H9 (cell line): Measurements from ENCODE around the gene RAD51C. TPM values are rescaled to one million over a fixed set of nuclear protein-coding genes. Genes with fewer than 3 reads are reported as not detected.

ENCODE experiments used
- DNase-seq: peaks from one replicate; pipeline ENCODE4 v3.0.0-alpha.2; 2017
- H2AFZ ChIP-seq: one replicate; pipeline ENCODE4 v1.6.1; 2013; ENCODE audit warnings: mild to moderate bottlenecking, low read length, control low read depth, moderate library complexity
- H2AK5ac ChIP-seq: 2 replicates; pipeline ENCODE4 v1.6.1; 2013; ENCODE audit warnings: low read length, control low read depth, mixed read lengths; ENCODE audit not compliant: insufficient read length
- H2BK120ac ChIP-seq: one replicate; pipeline ENCODE4 v1.6.1; 2013; ENCODE audit warnings: low read depth, mild to moderate bottlenecking, low read length, control low read depth, inconsistent platforms; ENCODE audit not compliant: poor library complexity, severe bottlenecking
- H2BK12ac ChIP-seq: 2 replicates; pipeline ENCODE4 v1.6.1; 2013; ENCODE audit warnings: low read length, control low read depth, mixed read lengths, low read depth; ENCODE audit not compliant: insufficient read length
- H2BK15ac ChIP-seq: 2 replicates; pipeline ENCODE4 v1.6.1; 2013; ENCODE audit warnings: low read depth, low read length, control low read depth
- H2BK20ac ChIP-seq: one replicate; pipeline ENCODE4 v1.6.1; 2013; ENCODE audit warnings: low read depth, mild to moderate bottlenecking, low read length, control low read depth, inconsistent platforms; ENCODE audit not compliant: poor library complexity, severe bottlenecking
- H2BK5ac ChIP-seq: 2 replicates; pipeline ENCODE4 v1.6.1; 2013; ENCODE audit warnings: low read length, control low read depth, mixed read lengths; ENCODE audit not compliant: insufficient read length
- H3K14ac ChIP-seq: 2 replicates; pipeline ENCODE4 v1.6.1; 2013; ENCODE audit warnings: low read length, control low read depth; ENCODE audit not compliant: insufficient read depth
- H3K18ac ChIP-seq: 2 replicates; pipeline ENCODE4 v1.6.1; 2013; ENCODE audit warnings: low read depth, mild to moderate bottlenecking, mixed read lengths, low read length, control low read depth; ENCODE audit not compliant: insufficient read length
- H3K23ac ChIP-seq: 2 replicates; pipeline ENCODE4 v1.6.1; 2013; ENCODE audit warnings: low read length, control low read depth, mixed read lengths, low read depth; ENCODE audit not compliant: insufficient read length
- H3K23me2 ChIP-seq: 2 replicates; pipeline ENCODE4 v1.6.1; 2013; ENCODE audit warnings: low read depth, mild to moderate bottlenecking, mixed read lengths, low read length, control low read depth; ENCODE audit not compliant: insufficient read length, poor library complexity, severe bottlenecking
- H3K27ac ChIP-seq: 2 replicates; pipeline ENCODE4 v1.5.1; 2013; ENCODE audit warnings: low read length, control low read depth, mixed read lengths, low read depth; ENCODE audit not compliant: insufficient read length
- H3K27me3 ChIP-seq: 2 replicates; pipeline ENCODE4 v1.6.1; 2013; ENCODE audit warnings: low read length, control low read depth, inconsistent platforms; ENCODE audit not compliant: insufficient read depth
- H3K4ac ChIP-seq: 2 replicates; pipeline ENCODE4 v1.6.1; 2013; ENCODE audit warnings: low read depth, mild to moderate bottlenecking, control low read depth, inconsistent platforms, low read length, moderate library complexity
- H3K4me1 ChIP-seq: 2 replicates; pipeline ENCODE4 v1.6.1; 2013; ENCODE audit warnings: low read length, control low read depth, inconsistent platforms; ENCODE audit not compliant: insufficient read depth
- H3K4me2 ChIP-seq: 2 replicates; pipeline ENCODE4 v1.6.1; 2013; ENCODE audit warnings: low read length, control low read depth, mixed read lengths; ENCODE audit not compliant: insufficient read length, insufficient read depth
- H3K56ac ChIP-seq: 2 replicates; pipeline ENCODE4 v1.6.1; 2013; ENCODE audit warnings: low read depth, mild to moderate bottlenecking, mixed read lengths, low read length, control low read depth; ENCODE audit not compliant: insufficient read length
- H3K79me1 ChIP-seq: 2 replicates; pipeline ENCODE4 v1.6.1; 2013; ENCODE audit warnings: low read depth, mild to moderate bottlenecking, moderate library complexity, low read length, control low read depth, inconsistent platforms; ENCODE audit not compliant: insufficient read depth, poor library complexity, severe bottlenecking
- H3K79me2 ChIP-seq: 2 replicates; pipeline ENCODE4 v1.6.1; 2013; ENCODE audit warnings: low read length, control low read depth, inconsistent platforms; ENCODE audit not compliant: insufficient read depth
- H3K9ac ChIP-seq: 2 replicates; pipeline ENCODE4 v1.6.1; 2013; ENCODE audit warnings: low read length, control low read depth, mixed read lengths; ENCODE audit not compliant: insufficient read length; ENCODE audit errors: extremely low read depth
- H3K9me3 ChIP-seq: one replicate; pipeline ENCODE4 v1.6.1; 2013; ENCODE audit warnings: low read depth, low read length, inconsistent platforms; ENCODE audit not compliant: control insufficient read depth
- H3T11ph ChIP-seq: one replicate; pipeline ENCODE4 v1.6.1; 2013; ENCODE audit warnings: mild to moderate bottlenecking, low read length, control low read depth, inconsistent platforms
- H4K20me1 ChIP-seq: one replicate; pipeline ENCODE4 v1.6.1; 2013; ENCODE audit not compliant: control insufficient read depth, insufficient read length, insufficient read depth
- H4K5ac ChIP-seq: 2 replicates; pipeline ENCODE4 v1.6.1; 2013; ENCODE audit warnings: low read depth, mild to moderate bottlenecking, mixed read lengths, low read length, control low read depth; ENCODE audit not compliant: insufficient read length
- H4K8ac ChIP-seq: replicated peaks from 2 replicates; pipeline ENCODE4 v1.6.1; 2013; ENCODE audit warnings: low read length, control low read depth, mixed read lengths, low read depth; ENCODE audit not compliant: insufficient read length
- H4K91ac ChIP-seq: 2 replicates; pipeline ENCODE4 v1.6.1; 2013; ENCODE audit warnings: low read depth, mild to moderate bottlenecking, moderate library complexity, mixed read lengths, low read length, control low read depth; ENCODE audit not compliant: insufficient read length
- H3K27ac Mint-ChIP-seq, 3 experiments: 2 replicates in 2 of 3; 3 replicates in 1 of 3; pipeline ENCODE4 v1.8.0; 2020 to 2021; ENCODE audit warnings: mixed read lengths in 3 of 3, mild to moderate bottlenecking in 1 of 3, moderate library complexity in 1 of 3
- H3K27me3 Mint-ChIP-seq: 2 replicates; pipeline ENCODE4 v1.8.0; 2021; ENCODE audit warnings: low read depth, mild to moderate bottlenecking, moderate library complexity, mixed read lengths
- H3K36me3 Mint-ChIP-seq, 3 experiments: 2 replicates in 2 of 3; 3 replicates in 1 of 3; pipeline ENCODE4 v1.8.0; 2020 to 2021; ENCODE audit warnings: low read depth in 3 of 3, mixed read lengths in 3 of 3; ENCODE audit not compliant: insufficient read depth in 1 of 3
- H3K4me1 Mint-ChIP-seq, 2 experiments: 2 replicates each; pipeline ENCODE4 v1.8.0; 2020; ENCODE audit warnings: mixed read lengths in 2 of 2
- H3K4me3 Mint-ChIP-seq, 2 experiments: 2 replicates in 1 of 2; 3 replicates in 1 of 2; pipeline ENCODE4 v1.8.0; 2020 to 2021; ENCODE audit warnings: mild to moderate bottlenecking in 2 of 2, mixed read lengths in 2 of 2, moderate library complexity in 1 of 2
- H3K9me3 Mint-ChIP-seq, 2 experiments: 2 replicates in 1 of 2; 3 replicates in 1 of 2; pipeline ENCODE4 v1.8.0; 2020; ENCODE audit warnings: mild to moderate bottlenecking in 2 of 2, mixed read lengths in 2 of 2, moderate library complexity in 1 of 2
- CTCF ChIP-seq: fragments of 200-600 bp; sonication (generic); conservative IDR thresholded peaks from 3 replicates; pipeline ENCODE4 v1.8.0; 2021; ENCODE audit warnings: antibody characterized with exemption, mild to moderate bottlenecking
- WGBS: extraction: QIAGEN DNeasy Blood & Tissue Kit; methylation state at CpG from one replicate; pipeline ENCODE4 v1.1.7; 2013; ENCODE audit warnings: missing lambda C conversion rate, low lambda C conversion rate, mixed read lengths; ENCODE audit not compliant: insufficient read length; ENCODE audit errors: extremely low coverage; 5-methylcytosine and 5-hydroxymethylcytosine counted together
- total RNA-seq: library from RNA; stranded (reverse); gene quantifications from 2 replicates; pipeline ENCODE4 v1.2.1, GENCODE V29; 2021

Gene RAD51C
- total RNA-seq, 1 experiment from 2014 or later = 11.3 TPM

DNA sequence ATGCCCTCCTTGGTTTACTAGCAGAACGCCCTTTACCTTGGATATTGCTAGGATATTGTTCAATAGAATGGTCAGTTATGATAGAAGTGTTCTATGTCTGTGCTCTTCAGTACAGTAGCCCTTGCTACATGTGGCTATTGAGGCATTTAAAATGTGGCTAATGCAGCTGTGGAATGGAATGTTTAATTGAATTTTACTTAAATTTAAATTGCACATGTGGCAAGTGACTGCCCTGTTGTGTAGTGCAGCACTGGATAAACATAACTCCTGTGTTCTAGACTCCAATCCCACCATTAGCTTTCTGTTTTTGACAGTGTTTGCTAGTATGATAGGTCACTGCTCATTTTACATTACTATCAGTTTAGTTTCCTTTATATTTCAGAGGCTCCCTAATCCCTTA is 29.9 kb downstream of the RAD51C start:
- no peaks in the 10 kb centered on the region; a peak in 1 of 7 replicates for H3K36me3 Mint-ChIP-seq
- no peak overlapping the region for H3K4me3 Mint-ChIP-seq

More for the DNA sequence above, 29.9 kb downstream of the RAD51C start:
- DNase-seq = no peak
- Histone ChIP-seq H4K91ac (no peak overlapping the region), H3K4me1 (no peaks in the 10 kb centered on the region), H2AK5ac (no peak overlapping the region), H2BK5ac (no peak overlapping the region), H2BK12ac (no peak overlapping the region), H3T11ph (no peak overlapping the region), H4K20me1 (no peaks in the 10 kb centered on the region), H2BK15ac (no peak overlapping the region), H3K56ac (no peak overlapping the region), H4K8ac (no peak overlapping the region), H2BK120ac (no peak overlapping the region), H4K5ac (no peak overlapping the region), H2AFZ (no peak overlapping the region), H3K4ac (no peak overlapping the region), H3K18ac (no peak overlapping the region), H3K79me2 (no peaks in the 10 kb centered on the region), H3K4me2 (no peak overlapping the region), H3K23me2 (no peaks in the 10 kb centered on the region), H3K79me1 (no peaks in the 10 kb centered on the region), H3K27ac (no peak overlapping the region), H3K9me3 (no peaks in the 10 kb centered on the region), H3K23ac (no peak overlapping the region), H3K9ac (no peak overlapping the region), H3K14ac (no peak overlapping the region), H2BK20ac (no peak overlapping the region), H3K27me3 (no peaks in the 10 kb centered on the region)
- Mint-ChIP-seq H3K27me3 (no peaks in the 10 kb centered on the region), H3K4me1 (no peaks in the 10 kb centered on the region), H3K27ac (no peak overlapping the region), H3K9me3 (no peaks in the 10 kb centered on the region)
- no CpG with 5 or more reads among the region's 1 CpG for WGBS
- no peak for TF ChIP-seq CTCF
